22Rv1 (cell line): Measurements from ENCODE around the gene FANCI.

Experiments used
- CTCF ChIP-seq: fragments of 450-650 bp; IDR thresholded peaks from 2 replicates; pipeline ENCODE4 v1.5.1; 2017; ENCODE audit warnings: mild to moderate bottlenecking
- ZFX ChIP-seq: fragments of 450-650 bp; IDR thresholded peaks from 2 replicates; pipeline ENCODE4 v1.6.1; 2017; ENCODE audit warnings: antibody characterized with exemption, borderline replicate concordance

GRCh38 chr15:89332446-89332845 is 88.7 kb downstream of the FANCI start:
- TF ChIP-seq CTCF (peak; percentile 52), ZFX (no peak)
